ENCODE results near the gene CCDC6.

Gene CCDC6

GRCh38 chr10:59851864-59852263 lies 54.5 kb downstream of the CCDC6 start:
- DNase-seq (ENCODE audit: low read depth) = no peak

- no peak for DNase-seq (ENCODE audit: low read depth)
Measured at GRCh38 chr10:59847888-59848287, 58.5 kb downstream of the CCDC6 start.

- DNase-seq (ENCODE audit: low read depth) = no peak
Measured at GRCh38 chr10:59847326-59847725, 59.0 kb downstream of the CCDC6 start.

GRCh38 chr10:59844436-59844835 lies 61.9 kb downstream of the CCDC6 start:
- DNase-seq (ENCODE audit: low read depth) = no peak

GRCh38 chr10:59843748-59844147 lies 62.6 kb downstream of the CCDC6 start:
- no peak for DNase-seq (ENCODE audit: low read depth)

GRCh38 chr10:59839576-59839975 lies 66.8 kb downstream of the CCDC6 start:
- DNase-seq (ENCODE audit: low read depth) = peak; percentile 79

GRCh38 chr10:59838085-59838789 lies 68.1 kb downstream of the CCDC6 start:
- DNase-seq (ENCODE audit: low read depth) = no peak

GRCh38 chr10:59833810-59834209 lies 72.5 kb downstream of the CCDC6 start:
- DNase-seq (ENCODE audit: low read depth) = no peak

GRCh38 chr10:59832506-59832905 lies 73.8 kb downstream of the CCDC6 start:
- no peak for DNase-seq (ENCODE audit: low read depth)

GRCh38 chr10:59831658-59832503 lies 74.5 kb downstream of the CCDC6 start:
- DNase-seq (ENCODE audit: low read depth) = no peak

GRCh38 chr10:59830601-59831259 lies 75.6 kb downstream of the CCDC6 start:
- DNase-seq (ENCODE audit: low read depth) = peak; percentile 54

- no peak for DNase-seq (ENCODE audit: low read depth)
Measured at GRCh38 chr10:59829601-59830000, 76.8 kb downstream of the CCDC6 start.

GRCh38 chr10:59829024-59829423 lies 77.3 kb downstream of the CCDC6 start:
- no peak for DNase-seq (ENCODE audit: low read depth)

GRCh38 chr10:59825932-59826331 lies 80.4 kb downstream of the CCDC6 start:
- DNase-seq (ENCODE audit: low read depth) = peak; percentile 43

- no peak for DNase-seq (ENCODE audit: low read depth)
Measured at GRCh38 chr10:59823751-59824150, 82.6 kb downstream of the CCDC6 start.

GRCh38 chr10:59823111-59823510 lies 83.2 kb downstream of the CCDC6 start:
- no peak for DNase-seq (ENCODE audit: low read depth)

GRCh38 chr10:59820471-59820870 lies 85.9 kb downstream of the CCDC6 start:
- DNase-seq (ENCODE audit: low read depth) = no peak

GRCh38 chr10:59819683-59820082 lies 86.7 kb downstream of the CCDC6 start:
- no peak for DNase-seq (ENCODE audit: low read depth)

GRCh38 chr10:59819265-59819664 lies 87.1 kb downstream of the CCDC6 start:
- DNase-seq (ENCODE audit: low read depth) = no peak

- DNase-seq (ENCODE audit: low read depth) = no peak
Measured at GRCh38 chr10:59817773-59818172, 88.6 kb downstream of the CCDC6 start.

GRCh38 chr10:59814878-59815277 lies 91.5 kb downstream of the CCDC6 start:
- DNase-seq (ENCODE audit: low read depth) = no peak

- DNase-seq (ENCODE audit: low read depth) = no peak
Measured at GRCh38 chr10:59812519-59813122, 93.7 kb downstream of the CCDC6 start.

GRCh38 chr10:59809644-59809974 lies 96.7 kb downstream of the CCDC6 start:
- DNase-seq (ENCODE audit: low read depth) = no peak

All from amniotic epithelial cell (primary cell).